RPMI8226 (cell line): ENCODE data around the gene SNTG2.

Source experiments
- DNase-seq: peaks from one replicate; pipeline ENCODE4 v3.0.0-alpha.2; 2015

Gene SNTG2

GRCh38 chr2:1297372-1298159 is 346.9 kb downstream of the SNTG2 start:
- no peak for DNase-seq

DNA sequence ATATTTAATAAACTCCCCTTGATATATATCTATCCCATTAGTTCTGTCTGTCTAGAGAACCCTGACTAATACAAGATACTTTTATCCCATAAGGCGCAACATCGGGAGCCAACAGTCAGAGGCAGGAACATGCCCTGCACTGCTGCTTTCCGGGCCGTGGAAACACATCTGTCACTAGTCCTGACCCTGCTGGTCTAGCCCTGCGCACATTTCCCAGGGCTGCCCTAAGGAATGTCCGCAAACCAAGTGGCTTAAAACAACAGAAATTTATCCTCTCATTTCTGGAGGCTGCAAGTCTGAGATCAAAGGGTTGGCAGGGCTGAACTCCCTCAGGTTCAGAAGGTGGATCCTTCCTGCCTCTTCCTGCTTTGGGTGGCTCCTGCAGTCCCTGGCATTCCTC is 348.4 kb downstream of the SNTG2 start:
- no peak for DNase-seq

DNA sequence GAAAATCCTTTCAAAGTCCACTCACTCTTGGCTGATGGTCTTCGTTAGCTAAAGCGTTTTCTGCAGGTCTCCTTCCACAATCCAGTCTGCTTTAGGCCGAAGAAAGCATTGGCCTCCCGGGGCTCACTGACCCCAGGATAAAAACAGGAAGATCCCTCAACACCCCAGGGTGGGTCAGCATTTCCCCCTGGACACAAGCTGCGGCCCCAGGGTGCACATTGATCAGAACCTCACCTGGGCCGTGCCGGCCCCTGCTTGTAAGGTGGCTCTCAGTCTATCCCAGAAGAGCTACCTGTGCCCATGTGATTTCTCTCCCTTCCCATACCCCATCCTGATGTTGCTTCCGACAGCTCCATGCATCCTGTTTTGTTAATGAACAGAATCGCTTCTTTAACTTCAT is 349.6 kb downstream of the SNTG2 start:
- DNase-seq, result no peak

DNA sequence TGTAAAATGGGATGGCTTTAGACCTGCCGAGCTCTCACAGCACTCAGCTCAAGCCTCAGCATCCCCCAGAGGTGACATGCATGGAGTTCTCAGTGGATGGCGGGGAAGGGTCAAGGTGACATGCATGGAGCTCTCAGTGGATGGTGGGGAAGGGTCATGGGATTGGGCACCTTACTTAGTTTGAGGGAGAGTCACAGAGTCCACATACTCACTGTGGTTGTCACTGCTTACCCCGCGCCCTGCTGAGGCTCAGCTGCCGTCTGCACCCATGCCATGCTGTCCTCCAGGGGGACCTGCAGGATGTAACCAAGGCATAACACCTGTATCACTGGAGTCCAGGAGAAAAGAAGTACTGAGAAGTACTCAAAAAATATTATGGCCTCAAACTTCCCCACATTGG is 350.4 kb downstream of the SNTG2 start:
- DNase-seq, result no peak

DNA sequence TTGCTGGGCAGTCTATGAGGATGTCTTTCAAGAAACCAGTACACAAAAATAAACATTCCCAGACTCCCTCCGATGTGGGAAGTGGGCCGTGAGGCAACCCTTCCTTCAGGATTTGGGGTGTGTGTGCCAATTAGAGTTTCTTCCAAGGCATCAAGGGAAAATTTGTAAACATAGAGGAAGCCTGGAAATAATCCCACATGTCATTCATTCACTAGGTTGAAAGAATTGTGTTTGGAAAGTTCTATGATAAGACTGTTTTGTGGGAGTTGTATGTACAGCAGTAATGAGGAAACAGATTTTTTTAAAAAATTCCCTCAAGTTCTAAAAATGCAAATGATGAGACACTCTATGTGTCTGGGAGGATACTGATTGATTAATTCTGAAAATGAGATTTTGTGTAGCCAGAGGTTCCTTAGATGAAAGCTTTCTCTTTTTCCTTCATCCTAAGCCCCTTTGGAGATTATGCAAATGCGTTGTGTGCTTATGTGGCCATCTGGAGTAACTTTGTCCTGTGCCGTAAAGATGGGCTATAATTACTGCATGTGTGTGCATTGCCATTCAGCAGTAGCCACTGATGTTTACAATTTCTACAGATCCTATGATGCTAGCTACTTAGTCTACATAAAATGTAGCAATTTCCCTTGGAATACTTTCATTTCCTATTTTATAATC is 354.8 kb downstream of the SNTG2 start:
- DNase-seq, result no peak

- DNase-seq, result no peak
Observed at GRCh38 chr2:1306014-1306686, 355.5 kb downstream of the SNTG2 start.

- DNase-seq, result no peak
Observed at GRCh38 chr2:1306687-1307516, 356.3 kb downstream of the SNTG2 start.

DNA sequence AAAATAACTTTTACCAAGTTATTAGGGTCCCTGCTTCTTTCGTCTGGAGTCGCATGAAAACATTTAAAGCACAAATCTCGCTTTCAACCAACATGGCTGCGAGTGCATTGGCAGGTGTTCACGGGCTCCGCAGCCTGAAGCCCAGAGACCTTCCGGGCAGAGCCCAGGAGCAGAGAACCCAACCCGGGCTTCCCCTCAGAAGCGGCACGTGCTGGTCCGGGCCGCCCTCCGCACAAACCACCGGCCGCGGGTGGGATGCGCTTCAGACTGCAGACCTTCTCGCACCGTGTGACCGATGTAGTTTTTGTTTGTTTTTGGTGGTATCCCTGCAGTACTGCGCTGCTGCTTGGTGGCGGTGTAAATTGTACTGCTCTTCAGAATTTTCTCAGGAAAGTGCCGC is 357.0 kb downstream of the SNTG2 start:
- no peak for DNase-seq

- no peak for DNase-seq
Observed at GRCh38 chr2:1308678-1309077, 358.0 kb downstream of the SNTG2 start.

DNA sequence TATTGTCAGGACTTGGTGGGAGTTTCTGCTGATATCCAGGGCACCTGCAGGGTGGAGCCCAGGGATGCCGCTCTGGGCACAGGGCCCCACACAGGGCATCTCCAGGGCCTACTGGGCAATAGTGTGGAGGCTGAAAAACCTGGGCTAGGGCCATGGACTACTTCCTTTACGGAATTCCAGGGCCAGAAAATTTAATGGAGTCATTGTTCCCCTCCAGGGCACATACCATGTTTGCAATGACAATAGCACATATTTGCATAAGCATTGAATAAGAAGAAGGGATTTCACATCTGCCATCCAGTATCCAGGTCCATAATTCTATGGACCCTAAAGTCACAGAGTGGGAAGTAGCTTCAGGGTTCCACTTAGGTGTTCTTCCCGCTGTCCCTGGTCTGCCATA is 358.9 kb downstream of the SNTG2 start:
- no peak for DNase-seq

GRCh38 chr2:1310202-1310601 is 359.6 kb downstream of the SNTG2 start:
- no peak for DNase-seq

DNA sequence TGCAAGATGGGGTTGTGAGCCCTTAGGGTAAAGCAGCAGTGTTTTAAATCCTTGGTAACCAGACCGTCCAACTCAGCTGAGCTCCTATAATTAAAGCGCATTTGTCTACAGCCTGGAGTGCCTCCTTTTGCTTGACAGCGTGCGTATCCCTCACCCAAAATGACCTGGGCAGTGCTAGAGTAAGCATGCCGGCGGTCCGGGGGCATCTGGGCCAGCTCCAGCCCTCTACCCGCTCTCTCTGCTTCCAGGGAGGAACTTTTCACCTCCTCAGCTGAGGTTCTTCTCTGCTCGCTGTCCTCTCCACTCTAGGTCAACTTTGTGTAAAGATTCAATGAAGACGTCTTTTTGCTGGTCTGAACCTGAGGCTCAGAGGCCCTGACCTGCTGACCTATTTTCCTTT is 360.2 kb downstream of the SNTG2 start:
- DNase-seq, result no peak

DNA sequence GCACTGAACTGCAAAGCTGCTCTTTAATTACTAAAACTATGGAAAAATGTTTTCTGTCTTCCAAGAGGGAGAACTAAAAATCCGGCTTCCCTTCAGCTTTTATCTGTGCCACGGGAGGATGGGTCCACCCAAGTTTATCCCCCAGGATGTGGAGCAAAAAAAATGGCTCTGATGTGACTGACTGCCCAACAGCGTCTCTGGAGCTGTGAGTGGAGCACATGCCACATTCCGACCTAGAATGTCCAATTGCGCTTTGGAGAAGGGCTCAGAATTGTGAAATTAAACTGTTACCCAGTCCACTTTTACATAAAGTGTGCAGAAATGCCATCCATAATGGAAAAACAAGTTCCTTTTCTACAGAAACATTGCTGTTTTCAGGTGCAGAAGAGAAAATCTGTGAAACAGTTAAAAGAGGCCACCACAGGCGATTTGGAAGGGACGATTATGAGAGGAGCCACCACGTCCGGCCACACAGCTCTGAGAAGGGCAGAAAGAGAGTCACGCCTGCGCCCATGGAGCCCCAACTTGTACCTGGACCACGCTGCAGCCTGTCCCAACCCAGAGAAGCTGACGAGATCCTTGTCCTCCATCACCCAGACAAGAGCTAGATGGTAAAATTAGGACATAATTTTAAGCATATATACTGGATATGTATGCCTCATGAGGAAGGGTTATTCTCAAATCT is 362.7 kb downstream of the SNTG2 start:
- no peak for DNase-seq

GRCh38 chr2:1314254-1314653 is 363.6 kb downstream of the SNTG2 start:
- DNase-seq, result no peak

- DNase-seq, result no peak
Observed at GRCh38 chr2:1318366-1319009, 367.8 kb downstream of the SNTG2 start.

- DNase-seq, result no peak
Observed at GRCh38 chr2:1319393-1319792, 368.7 kb downstream of the SNTG2 start.

- no peak for DNase-seq
Observed at GRCh38 chr2:1321321-1321720, 370.7 kb downstream of the SNTG2 start.

DNA sequence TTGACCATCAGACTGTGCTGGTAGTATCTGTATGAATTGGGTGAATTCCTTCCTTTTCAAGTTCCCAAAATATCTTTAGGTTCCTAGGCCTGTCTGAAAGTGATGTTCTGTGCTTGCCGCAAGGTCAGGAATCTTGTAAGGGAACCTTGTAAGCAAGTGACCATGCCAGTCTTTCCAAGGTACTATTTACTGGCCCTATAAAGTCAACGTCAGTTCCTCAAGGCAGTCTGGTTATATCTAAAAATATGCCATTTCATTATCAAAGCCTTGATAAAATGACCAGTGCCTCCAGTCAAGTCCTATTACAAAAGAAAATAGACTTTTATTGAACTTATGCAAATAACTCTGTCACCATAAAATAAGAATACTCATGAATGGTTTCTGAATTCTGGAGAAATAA is 374.2 kb downstream of the SNTG2 start:
- no peak for DNase-seq

- no peak for DNase-seq
Observed at GRCh38 chr2:1328684-1329083, 378.0 kb downstream of the SNTG2 start.

DNA sequence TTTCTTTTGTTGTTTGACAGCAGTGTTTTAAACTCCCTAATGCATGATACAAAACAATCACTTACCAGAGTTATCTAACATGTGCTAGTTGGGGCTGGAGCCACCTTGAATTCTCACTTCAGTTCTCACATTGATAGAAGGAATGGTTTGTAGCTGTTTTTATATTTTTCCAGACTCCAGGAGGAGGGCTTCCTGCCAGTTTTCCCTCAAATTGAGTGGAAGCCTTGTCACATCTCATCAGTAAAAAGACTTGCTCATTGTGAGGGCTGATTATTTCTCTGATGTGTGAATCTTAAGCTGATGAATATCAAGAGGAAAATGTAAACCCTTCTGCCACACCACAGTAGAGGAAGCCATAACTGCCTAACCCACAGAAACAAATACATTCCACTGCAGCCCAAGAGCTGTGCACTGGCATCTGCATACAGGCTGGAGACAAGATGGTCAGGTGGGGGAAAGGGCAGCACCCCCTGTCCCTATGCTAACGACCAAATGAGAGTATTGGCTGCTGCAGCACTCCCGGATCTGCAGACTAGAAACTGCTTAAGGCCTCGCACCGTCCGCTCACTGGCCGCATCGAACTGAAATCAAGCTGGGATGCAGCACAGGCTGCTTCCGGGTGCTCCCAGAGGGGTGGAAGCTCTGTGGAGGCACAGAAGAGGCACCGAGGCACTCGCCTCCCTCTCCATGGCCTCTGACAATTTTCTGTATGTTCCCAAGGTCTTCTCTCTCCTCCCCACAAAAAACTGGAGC is 388.9 kb downstream of the SNTG2 start:
- DNase-seq, result no peak

DNA sequence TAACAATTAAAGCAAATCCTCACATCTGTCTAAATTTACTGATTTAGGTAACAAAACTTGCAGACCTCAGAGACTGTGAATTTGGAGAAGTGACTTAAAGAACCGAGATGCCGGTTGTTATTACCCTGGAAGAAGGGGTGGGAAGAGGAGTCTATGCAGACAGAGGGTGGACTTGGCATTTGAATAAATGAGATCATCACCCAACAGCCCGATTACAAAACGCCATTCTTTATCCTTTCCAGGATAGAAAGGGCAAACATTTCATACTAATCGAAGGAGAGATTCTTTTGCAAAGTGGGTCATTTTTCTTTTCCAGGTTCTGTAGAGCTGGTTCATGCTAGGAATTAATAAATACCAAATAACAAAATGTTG is 389.5 kb downstream of the SNTG2 start:
- no peak for DNase-seq
